ENCODE results near the gene PPARGC1A. TPM values are rescaled to one million over a fixed set of nuclear protein-coding genes. Genes with fewer than 3 reads are reported as not detected.

Gene PPARGC1A
- total RNA-seq = 10 to 100 TPM in 1 of 2 donors, 1 to 10 TPM in 1; 7.7 to 34.6 TPM
- 10 to 100 TPM; 13.5 to 19.0 TPM for polyA plus RNA-seq

GRCh38 chr4:23889814-23890341 lies at the start of gene PPARGC1A:
PPARGC1A (minus strand) TSS chr4:23890047; CDS start chr4:23889957, 90 bp downstream.
- Histone ChIP-seq H3K9me3 (ENCODE audit: control insufficient read depth in 4 of 4, low read length in 3 of 4) (no peaks in the 10 kb centered on the region), H3K4me1 (ENCODE audit: control insufficient read depth in 4 of 4, insufficient read depth in 4 of 4, low read length in 3 of 4) (peaks cover 3 to 25% (median 9%) of the 10 kb centered on the region in 4 donors), H3K4me3 (ENCODE audit: low read depth in 1 of 3, low read length in 3 of 3) (peak within 1 kb of the TSS; percentile 48 to 81 (median 80)), H3K36me3 (ENCODE audit: control insufficient read depth in 4 of 4, insufficient read depth in 3 of 4, low read depth in 1 of 4, low read length in 3 of 4) (no peaks in the 10 kb centered on the region), H3K9ac (ENCODE audit: low read depth in 1 of 2, low read length in 2 of 2) (peak within 1 kb of the TSS; percentile 92 to 99), H3K27ac (ENCODE audit: low read depth in 1 of 2, low read length in 2 of 2) (peak within 1 kb of the TSS; percentile 88 to 91), H3K27me3 (ENCODE audit: control insufficient read depth in 4 of 4, insufficient read depth in 4 of 4, low read length in 3 of 4) (no peaks in the 10 kb centered on the region)
- TF ChIP-seq GABPA (IDR thresholded peaks at IDR 0.05 in 1 of 2, conservative IDR thresholded peaks at IDR 0.05 in 1 of 2) (no peak), RAD21 (IDR thresholded peaks at IDR 0.05) (peak; percentile 6 to 35), FOXA2 (IDR thresholded peaks at IDR 0.05) (no peak), ZBTB33 (IDR thresholded peaks at IDR 0.05) (peak; percentile 31), JUND (IDR thresholded peaks at IDR 0.05) (peak; percentile 35 to 45), HNF4G (IDR thresholded peaks at IDR 0.05) (no peak), HNF4A (conservative IDR thresholded peaks at IDR 0.05) (peak; percentile 9 to 38), RXRA (IDR thresholded peaks at IDR 0.05) (peak; percentile 52 to 75), EGR1 (IDR thresholded peaks at IDR 0.05; ENCODE audit: low read depth in 2 of 2) (no peak), NR2F2 (IDR thresholded peaks at IDR 0.05) (no peak), SP1 (IDR thresholded peaks at IDR 0.05) (peak; percentile 58), FOXA1 (IDR thresholded peaks at IDR 0.05) (no peak), YY1 (IDR thresholded peaks at IDR 0.05) (no peak), TAF1 (conservative IDR thresholded peaks at IDR 0.05) (peak; percentile 96)
- TF ChIP-seq, protein P1, sequence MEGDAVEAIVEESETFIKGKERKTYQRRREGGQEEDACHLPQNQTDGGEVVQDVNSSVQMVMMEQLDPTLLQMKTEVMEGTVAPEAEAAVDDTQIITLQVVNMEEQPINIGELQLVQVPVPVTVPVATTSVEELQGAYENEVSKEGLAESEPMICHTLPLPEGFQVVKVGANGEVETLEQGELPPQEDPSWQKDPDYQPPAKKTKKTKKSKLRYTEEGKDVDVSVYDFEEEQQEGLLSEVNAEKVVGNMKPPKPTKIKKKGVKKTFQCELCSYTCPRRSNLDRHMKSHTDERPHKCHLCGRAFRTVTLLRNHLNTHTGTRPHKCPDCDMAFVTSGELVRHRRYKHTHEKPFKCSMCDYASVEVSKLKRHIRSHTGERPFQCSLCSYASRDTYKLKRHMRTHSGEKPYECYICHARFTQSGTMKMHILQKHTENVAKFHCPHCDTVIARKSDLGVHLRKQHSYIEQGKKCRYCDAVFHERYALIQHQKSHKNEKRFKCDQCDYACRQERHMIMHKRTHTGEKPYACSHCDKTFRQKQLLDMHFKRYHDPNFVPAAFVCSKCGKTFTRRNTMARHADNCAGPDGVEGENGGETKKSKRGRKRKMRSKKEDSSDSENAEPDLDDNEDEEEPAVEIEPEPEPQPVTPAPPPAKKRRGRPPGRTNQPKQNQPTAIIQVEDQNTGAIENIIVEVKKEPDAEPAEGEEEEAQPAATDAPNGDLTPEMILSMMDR (IDR thresholded peaks at IDR 0.05; ENCODE audit: low read depth, low read length, missing input control) = no peak
- TF ChIP-seq, protein P2, sequence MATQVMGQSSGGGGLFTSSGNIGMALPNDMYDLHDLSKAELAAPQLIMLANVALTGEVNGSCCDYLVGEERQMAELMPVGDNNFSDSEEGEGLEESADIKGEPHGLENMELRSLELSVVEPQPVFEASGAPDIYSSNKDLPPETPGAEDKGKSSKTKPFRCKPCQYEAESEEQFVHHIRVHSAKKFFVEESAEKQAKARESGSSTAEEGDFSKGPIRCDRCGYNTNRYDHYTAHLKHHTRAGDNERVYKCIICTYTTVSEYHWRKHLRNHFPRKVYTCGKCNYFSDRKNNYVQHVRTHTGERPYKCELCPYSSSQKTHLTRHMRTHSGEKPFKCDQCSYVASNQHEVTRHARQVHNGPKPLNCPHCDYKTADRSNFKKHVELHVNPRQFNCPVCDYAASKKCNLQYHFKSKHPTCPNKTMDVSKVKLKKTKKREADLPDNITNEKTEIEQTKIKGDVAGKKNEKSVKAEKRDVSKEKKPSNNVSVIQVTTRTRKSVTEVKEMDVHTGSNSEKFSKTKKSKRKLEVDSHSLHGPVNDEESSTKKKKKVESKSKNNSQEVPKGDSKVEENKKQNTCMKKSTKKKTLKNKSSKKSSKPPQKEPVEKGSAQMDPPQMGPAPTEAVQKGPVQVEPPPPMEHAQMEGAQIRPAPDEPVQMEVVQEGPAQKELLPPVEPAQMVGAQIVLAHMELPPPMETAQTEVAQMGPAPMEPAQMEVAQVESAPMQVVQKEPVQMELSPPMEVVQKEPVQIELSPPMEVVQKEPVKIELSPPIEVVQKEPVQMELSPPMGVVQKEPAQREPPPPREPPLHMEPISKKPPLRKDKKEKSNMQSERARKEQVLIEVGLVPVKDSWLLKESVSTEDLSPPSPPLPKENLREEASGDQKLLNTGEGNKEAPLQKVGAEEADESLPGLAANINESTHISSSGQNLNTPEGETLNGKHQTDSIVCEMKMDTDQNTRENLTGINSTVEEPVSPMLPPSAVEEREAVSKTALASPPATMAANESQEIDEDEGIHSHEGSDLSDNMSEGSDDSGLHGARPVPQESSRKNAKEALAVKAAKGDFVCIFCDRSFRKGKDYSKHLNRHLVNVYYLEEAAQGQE (IDR thresholded peaks at IDR 0.05) = peak; percentile 86
- TF ChIP-seq, protein P3, sequence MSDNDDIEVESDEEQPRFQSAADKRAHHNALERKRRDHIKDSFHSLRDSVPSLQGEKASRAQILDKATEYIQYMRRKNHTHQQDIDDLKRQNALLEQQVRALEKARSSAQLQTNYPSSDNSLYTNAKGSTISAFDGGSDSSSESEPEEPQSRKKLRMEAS (IDR thresholded peaks at IDR 0.05) = peak; percentile 6
- TF ChIP-seq, protein P4, sequence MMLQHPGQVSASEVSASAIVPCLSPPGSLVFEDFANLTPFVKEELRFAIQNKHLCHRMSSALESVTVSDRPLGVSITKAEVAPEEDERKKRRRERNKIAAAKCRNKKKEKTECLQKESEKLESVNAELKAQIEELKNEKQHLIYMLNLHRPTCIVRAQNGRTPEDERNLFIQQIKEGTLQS (IDR thresholded peaks at IDR 0.05) = no peak
- WGBS = 2% methylated on average over 10 of the region's 10 CpGs
- DNase-seq (ENCODE audit: low spot score) = peak; percentile 42

All from liver (tissue), 9 donors.